Measurements from ENCODE around the gene CAND2. TPM values are rescaled to one million over a fixed set of nuclear protein-coding genes. Genes with fewer than 3 reads are reported as not detected.

CAND2 gene
- polyA plus RNA-seq, 1 of the 3 experiments (the other 2 are of a cell fraction) = 1.5 TPM

DNA sequence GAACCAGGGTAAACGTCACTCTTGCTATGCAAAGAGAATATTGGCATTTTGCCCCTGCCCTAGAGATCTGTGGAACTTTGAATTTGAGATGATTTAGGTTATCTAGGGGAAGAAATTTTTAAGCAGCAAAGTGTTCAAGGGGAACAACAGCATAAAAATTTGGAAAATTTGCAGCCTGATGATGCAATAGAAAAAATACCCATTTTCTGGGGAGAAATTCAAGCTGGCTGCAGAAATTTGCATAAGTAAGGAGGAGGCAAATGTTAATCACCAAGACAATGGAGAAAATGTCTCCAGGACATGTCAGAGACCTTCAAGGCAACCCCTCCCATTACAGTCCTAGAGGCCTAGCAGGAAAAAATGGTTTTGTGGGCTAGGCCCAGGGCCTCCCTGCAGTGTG, 49.3 kb downstream of the CAND2 start:
- H3K27me3 ChIP-seq (ENCODE audit: insufficient read depth) = no peaks in the 10 kb centered on the region
- H3K4me3 ChIP-seq (ENCODE audit: low read depth in 2 of 2, low read length in 1 of 2) = no peak overlapping the region
- POLR2A ChIA-PET = no interaction called here
- H3K79me2 ChIP-seq (ENCODE audit: insufficient read depth) = peaks cover 5% of the 10 kb centered on the region
- no peak overlapping the region for H3K9ac ChIP-seq
- no peak overlapping the region for H3K4me2 ChIP-seq
- H3F3A ChIP-seq (replicated peaks; ENCODE audit: insufficient read depth) = no peaks in the 10 kb centered on the region
- no peaks in the 10 kb centered on the region for H3K9me3 ChIP-seq
- H3K27ac ChIP-seq (ENCODE audit: low read depth in 2 of 2, low read length in 1 of 2) = no peak overlapping the region
- H3K4me1 ChIP-seq (ENCODE audit: control insufficient read depth in 1 of 2, insufficient read depth in 2 of 2, low read depth in 1 of 2, low read length in 1 of 2) = no peaks in the 10 kb centered on the region; a peak in 1 of 4 replicates
- H3K36me3 ChIP-seq (replicated peaks in 1 of 2; ENCODE audit: control insufficient read depth in 1 of 2, insufficient read depth in 2 of 2, low read length in 1 of 2) = no peaks in the 10 kb centered on the region
- TF ChIP-seq EP300 (IDR thresholded peaks at IDR 0.05; ENCODE audit: borderline replicate concordance in 1 of 2, low read depth in 1 of 2, low read length in 1 of 2) (no peak), USF2 (IDR thresholded peaks at IDR 0.05; ENCODE audit: borderline replicate concordance, low read depth, low read length) (no peak), ELF1 (IDR thresholded peaks at IDR 0.05) (no peak), CHD2 (IDR thresholded peaks at IDR 0.05; ENCODE audit: low read length, partially characterized antibody) (no peak), NFIC (IDR thresholded peaks at IDR 0.05; ENCODE audit: borderline replicate concordance) (no peak), TCF12 (IDR thresholded peaks at IDR 0.05) (no peak), EZH2phosphoT487 (IDR thresholded peaks at IDR 0.05; ENCODE audit: borderline replicate concordance, low read depth) (no peak), SIN3A (IDR thresholded peaks at IDR 0.05; ENCODE audit: borderline replicate concordance, low read depth, low read length) (no peak), RFX5 (IDR thresholded peaks at IDR 0.05; ENCODE audit: low read length) (no peak), TAF1 (IDR thresholded peaks at IDR 0.05; ENCODE audit: borderline replicate concordance, low read depth, low read length) (no peak), MXI1 (IDR thresholded peaks at IDR 0.05; ENCODE audit: low read depth, low read length) (no peak), GATA2 (CRISPR knock-in tag; IDR thresholded peaks at IDR 0.05) (no peak), RXRA (IDR thresholded peaks at IDR 0.05; ENCODE audit: borderline replicate concordance, low read depth) (no peak), MAX (IDR thresholded peaks at IDR 0.05; ENCODE audit: low read depth) (no peak), JUND (IDR thresholded peaks at IDR 0.05) (no peak), RCOR1 (IDR thresholded peaks at IDR 0.05; ENCODE audit: low read length) (no peak), REST (IDR thresholded peaks at IDR 0.05; ENCODE audit: low read depth, low read length) (no peak), FOSL2 (IDR thresholded peaks at IDR 0.05; ENCODE audit: borderline replicate concordance, low read depth) (no peak)
- TF ChIP-seq, protein P1, sequence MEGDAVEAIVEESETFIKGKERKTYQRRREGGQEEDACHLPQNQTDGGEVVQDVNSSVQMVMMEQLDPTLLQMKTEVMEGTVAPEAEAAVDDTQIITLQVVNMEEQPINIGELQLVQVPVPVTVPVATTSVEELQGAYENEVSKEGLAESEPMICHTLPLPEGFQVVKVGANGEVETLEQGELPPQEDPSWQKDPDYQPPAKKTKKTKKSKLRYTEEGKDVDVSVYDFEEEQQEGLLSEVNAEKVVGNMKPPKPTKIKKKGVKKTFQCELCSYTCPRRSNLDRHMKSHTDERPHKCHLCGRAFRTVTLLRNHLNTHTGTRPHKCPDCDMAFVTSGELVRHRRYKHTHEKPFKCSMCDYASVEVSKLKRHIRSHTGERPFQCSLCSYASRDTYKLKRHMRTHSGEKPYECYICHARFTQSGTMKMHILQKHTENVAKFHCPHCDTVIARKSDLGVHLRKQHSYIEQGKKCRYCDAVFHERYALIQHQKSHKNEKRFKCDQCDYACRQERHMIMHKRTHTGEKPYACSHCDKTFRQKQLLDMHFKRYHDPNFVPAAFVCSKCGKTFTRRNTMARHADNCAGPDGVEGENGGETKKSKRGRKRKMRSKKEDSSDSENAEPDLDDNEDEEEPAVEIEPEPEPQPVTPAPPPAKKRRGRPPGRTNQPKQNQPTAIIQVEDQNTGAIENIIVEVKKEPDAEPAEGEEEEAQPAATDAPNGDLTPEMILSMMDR (IDR thresholded peaks at IDR 0.05) = no peak
- H2AFZ ChIP-seq (ENCODE audit: low read depth) = no peak overlapping the region
- WGBS (ENCODE audit: low lambda C conversion rate) = 35% methylated on average over 1 of the region's 1 CpG
- H4K20me1 ChIP-seq (ENCODE audit: insufficient read depth) = no peaks in the 10 kb centered on the region
- DNase-seq = no peak
- no peaks in the 10 kb centered on the region for H3K9me2 ChIP-seq
- CTCF ChIA-PET = interaction anchor here (1.0 to 1.3 kb wide), 2 partner anchors 11 to 139 kb away, joined by 3 to 5 read pairs; no protein-coding TSS in a partner anchor
